Vagina (tissue), 2 donors: ENCODE data around the gene SNX3.

ENCODE experiments used
- POLR2AphosphoS5 ChIP-seq, 2 donors: sonication (generic); formaldehyde crosslinking; IDR thresholded peaks; one replicate each; pipeline ENCODE4 v1.9.0; 2017; ENCODE audit warnings: antibody characterized with exemption in 2 of 2, mild to moderate bottlenecking in 2 of 2, low read depth in 1 of 2; ENCODE audit not compliant: insufficient read depth in 1 of 2
- TF ChIP-seq, protein P1 (sequence below), 3 experiments: fragments of 450-650 bp in 2 of 3; fragments of 200-600 bp in 1 of 3; sonication (generic) in 1 of 3; IDR thresholded peaks; one replicate each; pipeline ENCODE4 v1.5.1; 2017 to 2019; ENCODE audit warnings: antibody characterized with exemption in 3 of 3, mild to moderate bottlenecking in 2 of 3, moderate library complexity in 2 of 3

- TF ChIP-seq, protein P1, sequence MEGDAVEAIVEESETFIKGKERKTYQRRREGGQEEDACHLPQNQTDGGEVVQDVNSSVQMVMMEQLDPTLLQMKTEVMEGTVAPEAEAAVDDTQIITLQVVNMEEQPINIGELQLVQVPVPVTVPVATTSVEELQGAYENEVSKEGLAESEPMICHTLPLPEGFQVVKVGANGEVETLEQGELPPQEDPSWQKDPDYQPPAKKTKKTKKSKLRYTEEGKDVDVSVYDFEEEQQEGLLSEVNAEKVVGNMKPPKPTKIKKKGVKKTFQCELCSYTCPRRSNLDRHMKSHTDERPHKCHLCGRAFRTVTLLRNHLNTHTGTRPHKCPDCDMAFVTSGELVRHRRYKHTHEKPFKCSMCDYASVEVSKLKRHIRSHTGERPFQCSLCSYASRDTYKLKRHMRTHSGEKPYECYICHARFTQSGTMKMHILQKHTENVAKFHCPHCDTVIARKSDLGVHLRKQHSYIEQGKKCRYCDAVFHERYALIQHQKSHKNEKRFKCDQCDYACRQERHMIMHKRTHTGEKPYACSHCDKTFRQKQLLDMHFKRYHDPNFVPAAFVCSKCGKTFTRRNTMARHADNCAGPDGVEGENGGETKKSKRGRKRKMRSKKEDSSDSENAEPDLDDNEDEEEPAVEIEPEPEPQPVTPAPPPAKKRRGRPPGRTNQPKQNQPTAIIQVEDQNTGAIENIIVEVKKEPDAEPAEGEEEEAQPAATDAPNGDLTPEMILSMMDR (IDR thresholded peaks at IDR 0.05) = no peak
- no peak for TF ChIP-seq POLR2AphosphoS5 (IDR thresholded peaks at IDR 0.05; ENCODE audit: insufficient read depth in 1 of 2, low read depth in 1 of 2)
Measured at GRCh38 chr6:108209738-108210137, 51.1 kb downstream of the SNX3 start.
